HepG2 (cell line): Measurements from ENCODE around the gene FAM78A. TPM values are rescaled to one million over a fixed set of nuclear protein-coding genes. Genes with fewer than 3 reads are reported as not detected.

ENCODE experiments used
- ATM ChIP-seq: fragments of 450-650 bp; IDR thresholded peaks from 2 replicates; pipeline ENCODE4 v1.7.1; 2017; ENCODE audit warnings: mild to moderate bottlenecking, borderline replicate concordance
- CEBPG ChIP-seq: IDR thresholded peaks from 2 replicates; pipeline ENCODE4 v1.6.1; 2016
- DDIT3 ChIP-seq: sonication (generic); formaldehyde crosslinking; IDR thresholded peaks from 2 replicates; pipeline ENCODE4 v1.4.0; 2020; ENCODE audit warnings: mild to moderate bottlenecking, missing genetic modification reagents
- ELF4 ChIP-seq: sonication (generic); formaldehyde crosslinking; IDR thresholded peaks from 2 replicates; pipeline ENCODE4 v1.5.0; 2020; ENCODE audit warnings: missing genetic modification reagents, mild to moderate bottlenecking, moderate library complexity, borderline replicate concordance
- ETS1 ChIP-seq: sonication (generic); formaldehyde crosslinking; IDR thresholded peaks from 2 replicates; pipeline ENCODE4 v1.4.0; 2020; ENCODE audit warnings: missing genetic modification reagents
- ETV5 ChIP-seq: IDR thresholded peaks from 2 replicates; pipeline ENCODE4 v1.6.1; 2018; ENCODE audit warnings: missing biosample characterization, missing genetic modification reagents, inconsistent platforms, borderline replicate concordance
- GABPA ChIP-seq, 2 experiments: IDR thresholded peaks; 2 replicates each; pipeline ENCODE4 v1.6.1; 2011 to 2016; ENCODE audit warnings: low read depth in 2 of 2, low read length in 1 of 2, missing biosample characterization in 1 of 2, missing genetic modification characterization in 1 of 2
- HIVEP1 ChIP-seq: sonication (generic); formaldehyde crosslinking; IDR thresholded peaks from 2 replicates; pipeline ENCODE4 v1.4.0; 2020; ENCODE audit warnings: mild to moderate bottlenecking, missing genetic modification reagents
- HOXA5 ChIP-seq: sonication (generic); formaldehyde crosslinking; IDR thresholded peaks from 2 replicates; pipeline ENCODE4 v1.4.0; 2020; ENCODE audit warnings: missing genetic modification reagents
- KDM5A ChIP-seq: fragments of 200-600 bp; sonication (generic); IDR thresholded peaks from 2 replicates; pipeline ENCODE4 v1.7.0; 2018; ENCODE audit warnings: antibody characterized with exemption, mild to moderate bottlenecking, low read length, borderline replicate concordance
- KDM5B ChIP-seq: sonication (generic); formaldehyde crosslinking; IDR thresholded peaks from 2 replicates; pipeline ENCODE4 v1.4.0; 2020; ENCODE audit warnings: missing genetic modification reagents, mild to moderate bottlenecking, borderline replicate concordance
- NCOA2 ChIP-seq: sonication (generic); formaldehyde crosslinking; IDR thresholded peaks from 2 replicates; pipeline ENCODE4 v1.8.0; 2022; ENCODE audit warnings: inconsistent platforms
- NCOA5 ChIP-seq: sonication (generic); formaldehyde crosslinking; IDR thresholded peaks from 2 replicates; pipeline ENCODE4 v1.4.0; 2020; ENCODE audit warnings: missing genetic modification reagents
- NCOR1 ChIP-seq: fragments of 200-600 bp; sonication (generic); IDR thresholded peaks from 2 replicates; pipeline ENCODE4 v1.7.0; 2017; ENCODE audit warnings: antibody characterized with exemption, low read length, borderline replicate concordance
- NFIB ChIP-seq: sonication (generic); formaldehyde crosslinking; IDR thresholded peaks from 2 replicates; pipeline ENCODE4 v1.9.0; 2021; ENCODE audit warnings: missing genetic modification reagents, mild to moderate bottlenecking, borderline replicate concordance
- TERF1 ChIP-seq: sonication (generic); formaldehyde crosslinking; IDR thresholded peaks from 2 replicates; pipeline ENCODE4 v1.8.0; 2022; ENCODE audit warnings: mild to moderate bottlenecking, missing genetic modification reagents, moderate library complexity
- ZKSCAN5 ChIP-seq: sonication (generic); formaldehyde crosslinking; IDR thresholded peaks from 2 replicates; pipeline ENCODE4 v1.5.1; 2020; ENCODE audit warnings: mild to moderate bottlenecking, missing genetic modification reagents
- ZNF101 ChIP-seq: sonication (generic); formaldehyde crosslinking; IDR thresholded peaks from 2 replicates; pipeline ENCODE4 v1.4.0; 2020; ENCODE audit warnings: mild to moderate bottlenecking, low read depth, missing genetic modification reagents, borderline replicate concordance
- ZNF121 ChIP-seq: sonication (generic); formaldehyde crosslinking; IDR thresholded peaks from 2 replicates; pipeline ENCODE4 v1.5.0; 2020; ENCODE audit warnings: mild to moderate bottlenecking, missing genetic modification reagents
- ZNF580 ChIP-seq: IDR thresholded peaks from 2 replicates; pipeline ENCODE4 v1.6.1; 2016; ENCODE audit warnings: low read depth, borderline replicate concordance
- ZNF609 ChIP-seq: sonication (generic); formaldehyde crosslinking; IDR thresholded peaks from 2 replicates; pipeline ENCODE4 v1.4.0; 2020; ENCODE audit warnings: mild to moderate bottlenecking, missing genetic modification reagents, borderline replicate concordance
- ZNF674 ChIP-seq: sonication (generic); formaldehyde crosslinking; IDR thresholded peaks from 2 replicates; pipeline ENCODE4 v1.5.0; 2020; ENCODE audit warnings: low read depth, mild to moderate bottlenecking, missing genetic modification reagents
- ZNF776 ChIP-seq: sonication (generic); formaldehyde crosslinking; IDR thresholded peaks from 2 replicates; pipeline ENCODE4 v1.4.0; 2020; ENCODE audit warnings: mild to moderate bottlenecking, missing genetic modification reagents
- polyA plus RNA-seq, 8 experiments: library from polyadenylated mRNA; depleted of rRNA in 3 of 8; stranded (reverse) in 7 of 8; unstranded in 1 of 8; fragments of >200 nt; fragmentation: Illumina TruSeq in 4 of 8; extraction: Trizol in 4 of 8; gene quantifications; 2 replicates each; pipeline versions ENCODE4 v1.2.1 to v1.2.3, GENCODE V29; 2011 to 2016; ENCODE audit warnings: low read depth in 4 of 8, missing spikeins in 1 of 8, mixed read lengths in 1 of 8; ENCODE audit not compliant: insufficient read depth in 1 of 8
- total RNA-seq, 5 experiments: library from RNA; depleted of rRNA; stranded (reverse); fragments of >200 nt; fragmentation: Illumina TruSeq; extraction: Trizol; gene quantifications; 2 replicates each; pipeline ENCODE4 v1.2.3, GENCODE V29; 2016; ENCODE audit warnings: low read depth in 1 of 5

Gene FAM78A
- total and polyA plus RNA-seq, 2 of the 13 experiments (the other 11 are each of a cell fraction or from before 2014, with no cell fraction given): 0.18 to 0.62 TPM

GRCh38 chr9:131289301-131290035 lies 13.2 kb upstream of the FAM78A start, which contains the start of gene PLPP7 (continued):
- TF ChIP-seq ZNF609: no peak
- TF ChIP-seq ZNF580: no peak
- TF ChIP-seq NFIB (CRISPR knock-in tag): no peak
- no peak for TF ChIP-seq NCOA5 (CRISPR knock-in tag)
- TF ChIP-seq ZNF674 (CRISPR knock-in tag): no peak
- no peak for TF ChIP-seq GABPA (IDR thresholded peaks at IDR 0.05; ENCODE audit: low read depth, low read length)
- TF ChIP-seq GABPA (CRISPR knock-in tag; IDR thresholded peaks at IDR 0.05; ENCODE audit: low read depth): 0 out of 2 replicates have a peak, but pooled peaks have one; percentile 54
- no peak for TF ChIP-seq DDIT3 (CRISPR knock-in tag)
- TF ChIP-seq ZNF776 (CRISPR knock-in tag): no peak
- no peak for TF ChIP-seq HOXA5 (CRISPR knock-in tag)
- no peak for TF ChIP-seq KDM5B
- no peak for TF ChIP-seq TERF1 (CRISPR knock-in tag)
- TF ChIP-seq ETV5 (CRISPR knock-in tag): no peak
- no peak for TF ChIP-seq HIVEP1
- TF ChIP-seq ZNF101: no peak
- TF ChIP-seq ATM: no peak
- no peak for TF ChIP-seq KDM5A
- no peak for TF ChIP-seq ZNF121
- no peak for TF ChIP-seq ZKSCAN5 (CRISPR knock-in tag)
- no peak for TF ChIP-seq ETS1 (CRISPR knock-in tag)
- TF ChIP-seq CEBPG (CRISPR knock-in tag): no peak
- no peak for TF ChIP-seq NCOR1
- TF ChIP-seq ELF4 (CRISPR knock-in tag): no peak
- no peak for TF ChIP-seq NCOA2 (CRISPR knock-in tag)
